ENCODE data around the gene NEUROG1. TPM values are rescaled to one million over a fixed set of nuclear protein-coding genes. Genes with fewer than 3 reads are reported as not detected.

NEUROG1 gene
- total and polyA plus RNA-seq, 2 experiments from 2014 or later, result not detected

DNA sequence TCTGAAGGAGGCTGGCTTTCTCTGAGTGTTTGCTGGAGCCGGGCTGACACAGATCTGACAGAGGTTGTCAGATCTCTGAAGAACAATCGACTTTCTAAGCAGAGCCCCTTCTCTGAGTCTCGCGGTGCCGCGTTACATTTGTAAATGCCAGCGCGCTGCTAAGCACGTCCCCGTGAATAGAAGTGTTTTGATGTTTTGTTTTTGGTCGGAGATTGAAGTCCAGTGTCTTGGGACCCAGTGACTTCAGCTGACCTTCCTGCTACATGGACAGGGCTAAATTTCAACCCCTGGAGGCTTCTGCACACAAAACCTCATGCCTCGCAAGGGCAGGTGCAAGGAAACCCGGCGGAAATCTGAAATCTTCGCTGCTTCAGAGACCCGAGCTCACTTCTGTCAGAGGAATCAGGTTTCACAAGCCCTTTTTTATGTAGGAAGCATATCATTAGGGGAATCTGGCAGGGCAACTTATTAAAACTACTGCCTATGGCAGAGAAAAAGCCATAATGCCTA is 27.2 kb downstream of the NEUROG1 start:
- Histone ChIP-seq H3K4me3 (peak overlapping the region; percentile 15), H3K36me3 (no peaks in the 10 kb centered on the region), H3K4me1 (ENCODE audit: low read depth) (peaks cover 7% of the 10 kb centered on the region), H3K27ac (no peak overlapping the region), H3K27me3 (peaks cover 91% of the 10 kb centered on the region), H3K9me3 (ENCODE audit: low read depth) (no peaks in the 10 kb centered on the region)
- TF ChIP-seq, protein P1, sequence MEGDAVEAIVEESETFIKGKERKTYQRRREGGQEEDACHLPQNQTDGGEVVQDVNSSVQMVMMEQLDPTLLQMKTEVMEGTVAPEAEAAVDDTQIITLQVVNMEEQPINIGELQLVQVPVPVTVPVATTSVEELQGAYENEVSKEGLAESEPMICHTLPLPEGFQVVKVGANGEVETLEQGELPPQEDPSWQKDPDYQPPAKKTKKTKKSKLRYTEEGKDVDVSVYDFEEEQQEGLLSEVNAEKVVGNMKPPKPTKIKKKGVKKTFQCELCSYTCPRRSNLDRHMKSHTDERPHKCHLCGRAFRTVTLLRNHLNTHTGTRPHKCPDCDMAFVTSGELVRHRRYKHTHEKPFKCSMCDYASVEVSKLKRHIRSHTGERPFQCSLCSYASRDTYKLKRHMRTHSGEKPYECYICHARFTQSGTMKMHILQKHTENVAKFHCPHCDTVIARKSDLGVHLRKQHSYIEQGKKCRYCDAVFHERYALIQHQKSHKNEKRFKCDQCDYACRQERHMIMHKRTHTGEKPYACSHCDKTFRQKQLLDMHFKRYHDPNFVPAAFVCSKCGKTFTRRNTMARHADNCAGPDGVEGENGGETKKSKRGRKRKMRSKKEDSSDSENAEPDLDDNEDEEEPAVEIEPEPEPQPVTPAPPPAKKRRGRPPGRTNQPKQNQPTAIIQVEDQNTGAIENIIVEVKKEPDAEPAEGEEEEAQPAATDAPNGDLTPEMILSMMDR (IDR thresholded peaks at IDR 0.05; ENCODE audit: low read depth, low read length), result no peak
- DNase-seq (ENCODE audit: low read depth in 1 of 2, low spot score in 1 of 2), result peak in 1 of 2 donors; percentile 42

DNA sequence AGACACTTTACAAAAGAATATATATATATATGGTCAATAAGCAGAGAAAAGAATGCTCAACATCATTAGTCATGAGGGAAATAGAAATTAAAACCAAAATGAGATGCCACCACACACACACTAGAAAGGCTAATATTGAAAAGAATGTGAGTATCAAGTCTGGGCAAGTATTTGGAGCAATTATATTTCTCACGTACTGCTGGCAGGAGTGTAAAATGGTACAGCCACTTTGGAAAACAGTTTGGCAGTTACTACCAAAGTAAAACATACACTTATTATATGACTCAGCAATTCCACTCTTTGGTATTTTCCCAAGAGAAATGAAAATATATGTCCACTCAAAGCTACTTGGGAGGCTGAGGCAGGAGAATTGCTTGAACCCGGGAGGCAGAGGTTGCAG is 29.8 kb downstream of the NEUROG1 start:
- no peak overlapping the region for H3K27ac ChIP-seq
- peaks cover 97% of the 10 kb centered on the region for H3K27me3 ChIP-seq
- no peak overlapping the region for H3K4me3 ChIP-seq
- TF ChIP-seq, protein P1 (IDR thresholded peaks at IDR 0.05; ENCODE audit: low read depth, low read length), result no peak
- no peaks in the 10 kb centered on the region for H3K9me3 ChIP-seq (ENCODE audit: low read depth)
- no peak for DNase-seq (ENCODE audit: low read depth in 1 of 2, low spot score in 1 of 2)
- H3K36me3 ChIP-seq, result no peaks in the 10 kb centered on the region
- peaks cover 7% of the 10 kb centered on the region for H3K4me1 ChIP-seq (ENCODE audit: low read depth)

DNA sequence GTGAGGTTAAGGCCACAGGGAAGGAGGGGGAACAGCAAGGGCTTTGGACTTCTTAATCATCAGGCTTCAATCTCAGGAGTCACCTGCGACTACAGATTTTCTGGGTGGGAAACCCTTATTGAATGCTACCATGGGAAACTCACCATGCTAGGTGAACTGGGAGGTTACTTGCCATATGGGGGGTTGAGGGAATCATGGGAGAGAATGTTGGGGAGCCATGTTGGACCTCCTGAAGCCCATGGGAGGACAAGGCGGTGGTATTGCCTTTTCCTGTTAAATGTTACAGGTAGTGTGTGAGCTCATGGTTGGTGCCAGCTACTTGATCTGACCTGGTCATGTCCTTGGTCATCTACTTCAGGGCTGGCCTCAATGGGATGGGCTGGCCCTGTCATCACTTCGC is 31.4 kb downstream of the NEUROG1 start:
- Histone ChIP-seq H3K4me1 (ENCODE audit: low read depth) (peaks cover 7% of the 10 kb centered on the region), H3K36me3 (no peaks in the 10 kb centered on the region), H3K27ac (no peak overlapping the region), H3K4me3 (no peak overlapping the region), H3K9me3 (ENCODE audit: low read depth) (no peaks in the 10 kb centered on the region), H3K27me3 (peaks cover 94% of the 10 kb centered on the region)
- TF ChIP-seq, protein P1 (IDR thresholded peaks at IDR 0.05; ENCODE audit: low read depth, low read length), result no peak
- DNase-seq (ENCODE audit: low read depth in 1 of 2, low spot score in 1 of 2), result no peak

DNA sequence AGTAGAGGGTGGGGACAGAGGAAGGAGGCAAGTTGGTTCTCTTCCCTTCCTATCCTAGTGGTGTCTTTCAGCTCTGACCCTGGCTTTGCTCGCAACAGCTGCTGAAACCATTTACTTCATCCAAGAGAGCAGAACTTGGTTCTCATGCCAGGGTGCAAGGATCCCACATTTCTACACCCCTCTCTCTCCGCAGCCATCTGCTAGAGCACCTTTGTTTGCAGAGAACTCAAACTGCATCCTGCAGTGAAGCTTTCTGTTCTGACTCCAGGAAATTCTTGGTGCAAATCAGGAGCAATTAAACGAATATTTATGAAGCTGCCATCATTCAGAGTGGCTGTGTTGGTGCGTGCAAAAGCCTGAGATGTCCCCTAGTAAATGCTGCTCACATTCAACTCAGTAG is 31.9 kb downstream of the NEUROG1 start:
- no peaks in the 10 kb centered on the region for H3K9me3 ChIP-seq (ENCODE audit: low read depth)
- H3K4me3 ChIP-seq, result no peak overlapping the region
- H3K36me3 ChIP-seq, result no peaks in the 10 kb centered on the region
- H3K27ac ChIP-seq, result no peak overlapping the region
- H3K4me1 ChIP-seq (ENCODE audit: low read depth), result peaks cover 7% of the 10 kb centered on the region
- peaks cover 94% of the 10 kb centered on the region for H3K27me3 ChIP-seq
- no peak for DNase-seq (ENCODE audit: low read depth in 1 of 2, low spot score in 1 of 2)
- TF ChIP-seq, protein P1 (IDR thresholded peaks at IDR 0.05; ENCODE audit: low read depth, low read length), result no peak

DNA sequence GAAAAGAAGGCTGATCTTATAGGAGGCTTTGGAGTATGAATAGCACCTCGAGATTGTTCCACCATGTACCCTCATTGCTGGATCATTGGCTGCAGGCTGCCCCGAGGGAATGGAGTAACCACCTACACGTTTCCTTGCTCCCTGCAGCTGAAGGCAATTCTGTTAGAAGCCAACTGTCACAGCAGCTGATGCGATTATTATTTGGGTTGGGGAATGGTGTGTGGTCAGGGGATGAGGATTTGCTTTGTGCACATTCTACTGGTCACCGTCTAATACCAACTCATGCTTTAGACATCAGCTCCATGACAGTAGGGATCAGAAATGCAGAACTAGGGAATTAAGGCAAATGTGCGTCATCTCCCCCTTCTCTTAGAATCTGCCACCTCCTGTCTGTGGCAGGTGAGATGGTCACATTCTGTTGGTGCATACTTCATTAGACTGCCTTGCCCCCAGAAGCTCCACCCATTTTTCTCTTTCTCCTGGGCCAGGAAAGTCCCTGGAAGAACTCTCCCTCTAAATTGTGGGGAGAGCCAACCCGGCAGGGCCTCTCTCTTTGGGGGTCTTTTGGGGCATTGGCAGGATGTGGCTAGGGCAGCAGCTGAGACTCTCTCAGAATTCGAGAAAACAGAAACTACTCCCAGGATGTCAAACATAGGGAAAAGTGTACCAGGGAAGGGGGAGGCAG is 32.8 kb downstream of the NEUROG1 start:
- TF ChIP-seq, protein P1 (IDR thresholded peaks at IDR 0.05; ENCODE audit: low read depth, low read length), result no peak
- Histone ChIP-seq H3K4me3 (no peak overlapping the region), H3K27me3 (peaks cover 94% of the 10 kb centered on the region), H3K27ac (no peak overlapping the region), H3K9me3 (ENCODE audit: low read depth) (no peaks in the 10 kb centered on the region), H3K36me3 (no peaks in the 10 kb centered on the region), H3K4me1 (ENCODE audit: low read depth) (peaks cover under 1% of the 10 kb centered on the region)
- no peak for DNase-seq (ENCODE audit: low read depth in 1 of 2, low spot score in 1 of 2)
